Stimulated activated CD8-positive, alpha-beta memory T cell treated with anti-CD3 and anti-CD28 coated beads, Interleukin-7, amount 100 ng/mL, for 4 hours (primary cell): ENCODE results near the gene CLCN7.

Experiments used
- DNase-seq, 2 donors: peaks; one replicate each; pipeline ENCODE4 v3.0.0-alpha.2; 2020; ENCODE audit warnings: low read depth in 2 of 2

Gene CLCN7

GRCh38 chr16:1401758-1402154 is 73.1 kb downstream of the CLCN7 start:
- no peak for DNase-seq

- DNase-seq: no peak
Observed at GRCh38 chr16:1401061-1401757, 73.6 kb downstream of the CLCN7 start.

- DNase-seq: no peak
Observed at GRCh38 chr16:1398826-1399581, 75.8 kb downstream of the CLCN7 start.

DNA sequence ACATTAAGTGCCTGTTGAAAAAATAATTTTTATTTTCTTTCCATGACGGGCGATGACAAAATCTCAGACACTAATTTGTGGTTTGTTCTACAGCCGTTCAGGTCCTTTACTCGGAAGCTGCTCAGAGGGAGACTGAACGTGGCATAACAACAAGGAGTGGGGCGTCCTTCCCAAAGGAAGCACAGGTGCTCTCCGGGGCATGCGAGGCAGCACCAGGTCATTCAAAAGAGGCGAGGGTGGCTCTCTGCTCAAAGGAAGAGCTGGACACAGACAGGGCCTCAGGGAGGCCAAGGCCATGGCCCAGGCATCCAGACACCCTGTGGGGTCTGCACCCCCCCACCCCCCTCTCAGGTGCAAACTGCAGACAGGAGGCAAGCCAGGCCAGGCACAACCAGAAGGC is 76.5 kb downstream of the CLCN7 start:
- no peak for DNase-seq

- DNase-seq: no peak
Observed at GRCh38 chr16:1397779-1398178, 77.0 kb downstream of the CLCN7 start.

GRCh38 chr16:1395444-1396031 is 79.3 kb downstream of the CLCN7 start:
- DNase-seq: no peak
